A549 (cell line): ENCODE results near the gene CASP3. TPM values are rescaled to one million over a fixed set of nuclear protein-coding genes. Genes with fewer than 3 reads are reported as not detected.

Source experiments
- ATAC-seq, 2 experiments: fragments of 200-7000 bp in 1 of 2; fragments of >200 bp in 1 of 2; cut with Nextera tagmentation in 1 of 2; cut with Tn5 transposase in 1 of 2; 3 replicates each; pipeline versions ENCODE4 v1.8.0 to v1.9.1; 2018 to 2020; ENCODE audit warnings: mild to moderate bottlenecking in 1 of 2, moderate library complexity in 1 of 2
- CTCF ChIA-PET: fragments of 300-600 bp; sonication (Branson Sonifier 250); formaldehyde crosslinking; extraction: SDS; loops from one replicate; lab custom pipeline; 2021; ENCODE audit warnings: antibody characterized with exemption, inconsistent platforms; lab: Yijun Ruan, JAX
- POLR2A ChIA-PET: fragments of 350-600 bp; formaldehyde crosslinking; extraction: SDS; loops from one replicate; lab custom pipeline; 2021; ENCODE audit warnings: antibody characterized with exemption, inconsistent platforms; lab: Yijun Ruan, JAX
- DNase-seq, 2 experiments: peaks; one replicate each; pipeline versions ENCODE4 v3.0.0 to v3.0.0-alpha.2; 2011 to 2016; ENCODE audit warnings: low read depth in 1 of 2, low spot score in 1 of 2
- FAIRE-seq: peaks from 2 replicates; lab custom pipeline; 2011; peaks lifted over from hg19 to GRCh38; lab: Jason Lieb, UNC
- H3K27ac ChIP-seq, 2 experiments: fragments of >200 bp; sonication (Bioruptor Twin); formaldehyde crosslinking; 3 replicates each; pipeline ENCODE4 v1.5.1; 2016 to 2017
- H3K4me1 ChIP-seq: fragments of >200 bp; sonication (Bioruptor Twin); formaldehyde crosslinking; 3 replicates; pipeline ENCODE4 v1.6.1; 2016
- H3K4me2 ChIP-seq: fragments of >200 bp; sonication (Bioruptor Twin); formaldehyde crosslinking; 3 replicates; pipeline ENCODE4 v1.6.1; 2016
- H3K4me3 ChIP-seq: fragments of >200 bp; sonication (Bioruptor Twin); formaldehyde crosslinking; 3 replicates; pipeline ENCODE4 v1.5.1; 2016
- H3K9me3 ChIP-seq: fragments of >200 bp; sonication (Bioruptor Twin); formaldehyde crosslinking; 3 replicates; pipeline ENCODE4 v1.6.1; 2016
- BCL3 ChIP-seq: fragments of >200 bp; sonication (Bioruptor Twin); formaldehyde crosslinking; IDR thresholded peaks from 3 replicates; pipeline ENCODE4 v1.6.1; 2016
- CHD2 ChIP-seq: fragments of 150-350 bp; IDR thresholded peaks from 2 replicates; pipeline ENCODE4 v1.6.1; 2014; ENCODE audit warnings: low read length; ENCODE audit not compliant: partially characterized antibody
- CHD4 ChIP-seq: fragments of 200-600 bp; sonication (generic); IDR thresholded peaks from 2 replicates; pipeline ENCODE4 v1.6.1; 2016; ENCODE audit warnings: antibody characterized with exemption, mild to moderate bottlenecking, borderline replicate concordance
- EP300 ChIP-seq, 2 experiments: fragments of >200 bp; sonication (Bioruptor Twin); formaldehyde crosslinking; IDR thresholded peaks; 2 replicates in 1 of 2; 3 replicates in 1 of 2; pipeline ENCODE4 v1.6.1; 2016 to 2017
- GATA3 ChIP-seq: IDR thresholded peaks from 2 replicates; pipeline ENCODE4 v1.6.1; 2012; ENCODE audit warnings: borderline replicate concordance
- HOXA7 ChIP-seq: fragments of 250-450 bp; sonication (Bioruptor Pico); IDR thresholded peaks from 2 replicates; pipeline ENCODE4 v1.5.0; 2020; ENCODE audit warnings: mild to moderate bottlenecking, moderate library complexity
- JUNB ChIP-seq: fragments of >200 bp; sonication (Bioruptor Twin); formaldehyde crosslinking; IDR thresholded peaks from 2 replicates; pipeline ENCODE4 v1.6.1; 2016
- MAZ ChIP-seq: fragments of 150-350 bp; IDR thresholded peaks from 2 replicates; pipeline ENCODE4 v1.6.1; 2014; ENCODE audit warnings: antibody characterized with exemption, low read depth, low read length, borderline replicate concordance
- NFE2L2 ChIP-seq: fragments of 150-350 bp; conservative IDR thresholded peaks from 2 replicates; pipeline ENCODE4 v1.6.1; 2014; ENCODE audit warnings: low read length
- NR3C1 ChIP-seq: fragments of >200 bp; sonication (Bioruptor Twin); formaldehyde crosslinking; IDR thresholded peaks from 3 replicates; pipeline ENCODE4 v1.6.1; 2017
- POLR2A ChIP-seq: IDR thresholded peaks from 2 replicates; pipeline ENCODE4 v1.6.1; 2012; ENCODE audit warnings: mild to moderate bottlenecking, low read length
- RARB ChIP-seq: fragments of 250-450 bp; sonication (Bioruptor Pico); IDR thresholded peaks from 2 replicates; pipeline ENCODE4 v1.8.0; 2021; ENCODE audit warnings: mild to moderate bottlenecking, moderate library complexity
- RCOR1 ChIP-seq: fragments of 150-350 bp; IDR thresholded peaks from 2 replicates; pipeline ENCODE4 v1.6.1; 2014; ENCODE audit warnings: antibody characterized with exemption, low read length, low read depth
- SMC3 ChIP-seq: fragments of >200 bp; sonication (Bioruptor Twin); formaldehyde crosslinking; IDR thresholded peaks from 3 replicates; pipeline ENCODE4 v1.6.1; 2018; ENCODE audit warnings: inconsistent platforms
- TFCP2L1 ChIP-seq: fragments of 250-450 bp; sonication (Bioruptor Pico); IDR thresholded peaks from 2 replicates; pipeline ENCODE4 v1.5.0; 2021; ENCODE audit warnings: mild to moderate bottlenecking
- TP53 ChIP-seq: fragments of 250-450 bp; sonication (Bioruptor Pico); IDR thresholded peaks from 2 replicates; pipeline ENCODE4 v1.5.0; 2021; ENCODE audit warnings: mild to moderate bottlenecking, moderate library complexity
- ZC3H11A ChIP-seq: fragments of 450-650 bp; IDR thresholded peaks from 2 replicates; pipeline ENCODE4 v1.6.1; 2014; ENCODE audit warnings: antibody characterized with exemption, mild to moderate bottlenecking
- ZSCAN20 ChIP-seq: fragments of 250-450 bp; sonication (Bioruptor Pico); IDR thresholded peaks from 2 replicates; pipeline ENCODE4 v1.8.0; 2022; ENCODE audit warnings: mild to moderate bottlenecking, moderate library complexity
- WGBS: methylation state at CpG from one replicate; pipeline ENCODE4 v1.1.6; 2017; ENCODE audit errors: missing lambda C conversion rate; 5-methylcytosine and 5-hydroxymethylcytosine counted together
- polyA plus RNA-seq, 4 experiments: library from polyadenylated mRNA; depleted of rRNA in 3 of 4; stranded (reverse); fragments of >200 nt; fragmentation: RNase III in 1 of 4; extraction: RNeasy Plus Mini Kit Qiagen cat#74134 plus additional on column Dnase treatment in 1 of 4; gene quantifications; 2 replicates in 3 of 4; 3 replicates in 1 of 4; pipeline ENCODE4 v1.2.3, GENCODE V29; 2011 to 2017
- TF ChIP-seq, protein P1 (sequence below): IDR thresholded peaks from 2 replicates; pipeline ENCODE4 v1.6.1; 2012
- TF ChIP-seq, protein P2 (sequence below): fragments of >200 bp; sonication (Bioruptor Twin); formaldehyde crosslinking; IDR thresholded peaks from 2 replicates; pipeline ENCODE4 v1.6.1; 2016
- TF ChIP-seq, protein P3 (sequence below): fragments of 200-600 bp; sonication (generic); IDR thresholded peaks from 2 replicates; pipeline ENCODE4 v1.6.1; 2016; ENCODE audit warnings: antibody characterized with exemption, mild to moderate bottlenecking, moderate library complexity
- TF ChIP-seq, protein P4 (sequence below): IDR thresholded peaks from 2 replicates; pipeline ENCODE4 v1.6.1; 2012; ENCODE audit warnings: low read depth, borderline replicate concordance
- TF ChIP-seq, protein P5 (sequence below): IDR thresholded peaks from 2 replicates; pipeline ENCODE4 v1.6.1; 2012
- TF ChIP-seq, protein P6 (sequence below): fragments of 250-450 bp; sonication (Bioruptor Pico); IDR thresholded peaks from 2 replicates; pipeline ENCODE4 v1.5.0; 2021; ENCODE audit warnings: mild to moderate bottlenecking, moderate library complexity, borderline replicate concordance

Gene CASP3
- polyA plus RNA-seq, 2 of the 4 experiments (the other 2 are of a cell fraction) = 17.4 to 25.4 TPM

GRCh38 chr4:184675018-184675417 lies 25.8 kb upstream of the CASP3 start:
- Histone ChIP-seq H3K9me3 (no peaks in the 10 kb centered on the region), H3K4me1 (no peaks in the 10 kb centered on the region)
- no peak for DNase-seq
- FAIRE-seq = no peak
- no peak for ATAC-seq
- WGBS = 94% methylated on average over 5 of the region's 5 CpGs
- TF ChIP-seq GATA3 = no peak
- TF ChIP-seq ZC3H11A = no peak
- TF ChIP-seq, protein P1, sequence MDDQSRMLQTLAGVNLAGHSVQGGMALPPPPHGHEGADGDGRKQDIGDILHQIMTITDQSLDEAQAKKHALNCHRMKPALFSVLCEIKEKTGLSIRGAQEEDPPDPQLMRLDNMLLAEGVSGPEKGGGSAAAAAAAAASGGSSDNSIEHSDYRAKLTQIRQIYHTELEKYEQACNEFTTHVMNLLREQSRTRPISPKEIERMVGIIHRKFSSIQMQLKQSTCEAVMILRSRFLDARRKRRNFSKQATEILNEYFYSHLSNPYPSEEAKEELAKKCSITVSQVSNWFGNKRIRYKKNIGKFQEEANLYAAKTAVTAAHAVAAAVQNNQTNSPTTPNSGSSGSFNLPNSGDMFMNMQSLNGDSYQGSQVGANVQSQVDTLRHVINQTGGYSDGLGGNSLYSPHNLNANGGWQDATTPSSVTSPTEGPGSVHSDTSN = no peak
- TF ChIP-seq ZSCAN20 (CRISPR knock-in tag) = no peak
- TF ChIP-seq RARB (CRISPR knock-in tag) = no peak
- TF ChIP-seq TP53 (CRISPR knock-in tag) = no peak
- TF ChIP-seq, protein P2, sequence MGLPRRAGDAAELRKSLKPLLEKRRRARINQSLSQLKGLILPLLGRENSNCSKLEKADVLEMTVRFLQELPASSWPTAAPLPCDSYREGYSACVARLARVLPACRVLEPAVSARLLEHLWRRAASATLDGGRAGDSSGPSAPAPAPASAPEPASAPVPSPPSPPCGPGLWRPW = no peak
- TF ChIP-seq CHD4 = no peak
- TF ChIP-seq, protein P3, sequence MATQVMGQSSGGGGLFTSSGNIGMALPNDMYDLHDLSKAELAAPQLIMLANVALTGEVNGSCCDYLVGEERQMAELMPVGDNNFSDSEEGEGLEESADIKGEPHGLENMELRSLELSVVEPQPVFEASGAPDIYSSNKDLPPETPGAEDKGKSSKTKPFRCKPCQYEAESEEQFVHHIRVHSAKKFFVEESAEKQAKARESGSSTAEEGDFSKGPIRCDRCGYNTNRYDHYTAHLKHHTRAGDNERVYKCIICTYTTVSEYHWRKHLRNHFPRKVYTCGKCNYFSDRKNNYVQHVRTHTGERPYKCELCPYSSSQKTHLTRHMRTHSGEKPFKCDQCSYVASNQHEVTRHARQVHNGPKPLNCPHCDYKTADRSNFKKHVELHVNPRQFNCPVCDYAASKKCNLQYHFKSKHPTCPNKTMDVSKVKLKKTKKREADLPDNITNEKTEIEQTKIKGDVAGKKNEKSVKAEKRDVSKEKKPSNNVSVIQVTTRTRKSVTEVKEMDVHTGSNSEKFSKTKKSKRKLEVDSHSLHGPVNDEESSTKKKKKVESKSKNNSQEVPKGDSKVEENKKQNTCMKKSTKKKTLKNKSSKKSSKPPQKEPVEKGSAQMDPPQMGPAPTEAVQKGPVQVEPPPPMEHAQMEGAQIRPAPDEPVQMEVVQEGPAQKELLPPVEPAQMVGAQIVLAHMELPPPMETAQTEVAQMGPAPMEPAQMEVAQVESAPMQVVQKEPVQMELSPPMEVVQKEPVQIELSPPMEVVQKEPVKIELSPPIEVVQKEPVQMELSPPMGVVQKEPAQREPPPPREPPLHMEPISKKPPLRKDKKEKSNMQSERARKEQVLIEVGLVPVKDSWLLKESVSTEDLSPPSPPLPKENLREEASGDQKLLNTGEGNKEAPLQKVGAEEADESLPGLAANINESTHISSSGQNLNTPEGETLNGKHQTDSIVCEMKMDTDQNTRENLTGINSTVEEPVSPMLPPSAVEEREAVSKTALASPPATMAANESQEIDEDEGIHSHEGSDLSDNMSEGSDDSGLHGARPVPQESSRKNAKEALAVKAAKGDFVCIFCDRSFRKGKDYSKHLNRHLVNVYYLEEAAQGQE = no peak
- no peak for TF ChIP-seq RCOR1
- TF ChIP-seq, protein P4, sequence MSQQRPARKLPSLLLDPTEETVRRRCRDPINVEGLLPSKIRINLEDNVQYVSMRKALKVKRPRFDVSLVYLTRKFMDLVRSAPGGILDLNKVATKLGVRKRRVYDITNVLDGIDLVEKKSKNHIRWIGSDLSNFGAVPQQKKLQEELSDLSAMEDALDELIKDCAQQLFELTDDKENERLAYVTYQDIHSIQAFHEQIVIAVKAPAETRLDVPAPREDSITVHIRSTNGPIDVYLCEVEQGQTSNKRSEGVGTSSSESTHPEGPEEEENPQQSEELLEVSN = no peak
- TF ChIP-seq MAZ = no peak
- TF ChIP-seq NR3C1 = no peak
- TF ChIP-seq, protein P5, sequence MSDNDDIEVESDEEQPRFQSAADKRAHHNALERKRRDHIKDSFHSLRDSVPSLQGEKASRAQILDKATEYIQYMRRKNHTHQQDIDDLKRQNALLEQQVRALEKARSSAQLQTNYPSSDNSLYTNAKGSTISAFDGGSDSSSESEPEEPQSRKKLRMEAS = no peak
- no peak for TF ChIP-seq BCL3
- TF ChIP-seq EP300 (IDR thresholded peaks at IDR 0.05) = no peak
- no peak for TF ChIP-seq CHD2
- no peak for TF ChIP-seq HOXA7 (CRISPR knock-in tag)
- TF ChIP-seq TFCP2L1 (CRISPR knock-in tag) = no peak
- no peak for TF ChIP-seq POLR2A
- TF ChIP-seq, all 56 proteins: peak for 0
- no peak overlapping the region for H3K4me2 ChIP-seq
- ChIA-PET CTCF (no interaction called here), POLR2A (no interaction called here)
- H3K4me3 ChIP-seq = no peak overlapping the region
- H3K27ac ChIP-seq = no peak overlapping the region

GRCh38 chr4:184674011-184674410 lies 24.8 kb upstream of the CASP3 start:
- no peak for FAIRE-seq
- 94% methylated on average over 4 of the region's 4 CpGs for WGBS
- Histone ChIP-seq H3K27ac (no peak overlapping the region), H3K4me3 (no peak overlapping the region), H3K9me3 (no peaks in the 10 kb centered on the region), H3K4me1 (no peaks in the 10 kb centered on the region), H3K4me2 (no peak overlapping the region)
- POLR2A ChIA-PET = no interaction called here
- DNase-seq = no peak
- ATAC-seq = no peak
- CTCF ChIA-PET = no interaction called here
- no peak for TF ChIP-seq GATA3
- no peak for TF ChIP-seq JUNB
- TF ChIP-seq HOXA7 (CRISPR knock-in tag) = no peak
- no peak for TF ChIP-seq SMC3
- TF ChIP-seq, protein P6, sequence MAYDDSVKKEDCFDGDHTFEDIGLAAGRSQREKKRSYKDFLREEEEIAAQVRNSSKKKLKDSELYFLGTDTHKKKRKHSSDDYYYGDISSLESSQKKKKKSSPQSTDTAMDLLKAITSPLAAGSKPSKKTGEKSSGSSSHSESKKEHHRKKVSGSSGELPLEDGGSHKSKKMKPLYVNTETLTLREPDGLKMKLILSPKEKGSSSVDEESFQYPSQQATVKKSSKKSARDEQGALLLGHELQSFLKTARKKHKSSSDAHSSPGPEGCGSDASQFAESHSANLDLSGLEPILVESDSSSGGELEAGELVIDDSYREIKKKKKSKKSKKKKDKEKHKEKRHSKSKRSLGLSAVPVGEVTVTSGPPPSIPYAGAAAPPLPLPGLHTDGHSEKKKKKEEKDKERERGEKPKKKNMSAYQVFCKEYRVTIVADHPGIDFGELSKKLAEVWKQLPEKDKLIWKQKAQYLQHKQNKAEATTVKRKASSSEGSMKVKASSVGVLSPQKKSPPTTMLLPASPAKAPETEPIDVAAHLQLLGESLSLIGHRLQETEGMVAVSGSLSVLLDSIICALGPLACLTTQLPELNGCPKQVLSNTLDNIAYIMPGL (CRISPR knock-in tag) = no peak
- no peak for TF ChIP-seq NFE2L2
- no peak for TF ChIP-seq TFCP2L1 (CRISPR knock-in tag)
